ENCODE results near the gene TMEM72. TPM values are rescaled to one million over a fixed set of nuclear protein-coding genes. Genes with fewer than 3 reads are reported as not detected.

Gene TMEM72
- total RNA-seq, 1 donor from 2014 or later = not detected

DNA sequence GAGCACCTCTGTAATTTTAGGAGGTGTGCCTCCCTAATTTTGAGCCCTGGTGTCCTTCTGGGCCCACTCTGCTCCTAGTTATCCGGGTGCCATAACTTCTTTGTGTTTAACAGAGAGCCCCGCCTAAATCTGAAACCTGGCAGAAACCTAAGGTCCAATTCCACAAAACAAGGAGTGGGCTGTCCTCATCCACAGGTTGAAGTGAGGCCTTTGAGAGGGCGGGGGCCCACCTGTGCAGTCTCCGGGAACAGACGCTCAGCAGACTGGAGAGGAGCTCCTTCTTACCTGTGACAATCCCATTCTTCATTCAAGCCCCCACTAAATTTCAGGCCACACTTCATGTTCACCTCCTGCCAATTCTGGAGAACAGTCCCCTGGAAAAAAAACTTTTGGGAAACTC lies 10.9 kb downstream of the TMEM72 start:
- no peak for DNase-seq (ENCODE audit: low read depth)
- H3K4me2 ChIP-seq (ENCODE audit: low read length) = no peak overlapping the region
- H3K4me1 Mint-ChIP-seq (ENCODE audit: low read depth, unreplicated experiment) = no peaks in the 10 kb centered on the region

DNA sequence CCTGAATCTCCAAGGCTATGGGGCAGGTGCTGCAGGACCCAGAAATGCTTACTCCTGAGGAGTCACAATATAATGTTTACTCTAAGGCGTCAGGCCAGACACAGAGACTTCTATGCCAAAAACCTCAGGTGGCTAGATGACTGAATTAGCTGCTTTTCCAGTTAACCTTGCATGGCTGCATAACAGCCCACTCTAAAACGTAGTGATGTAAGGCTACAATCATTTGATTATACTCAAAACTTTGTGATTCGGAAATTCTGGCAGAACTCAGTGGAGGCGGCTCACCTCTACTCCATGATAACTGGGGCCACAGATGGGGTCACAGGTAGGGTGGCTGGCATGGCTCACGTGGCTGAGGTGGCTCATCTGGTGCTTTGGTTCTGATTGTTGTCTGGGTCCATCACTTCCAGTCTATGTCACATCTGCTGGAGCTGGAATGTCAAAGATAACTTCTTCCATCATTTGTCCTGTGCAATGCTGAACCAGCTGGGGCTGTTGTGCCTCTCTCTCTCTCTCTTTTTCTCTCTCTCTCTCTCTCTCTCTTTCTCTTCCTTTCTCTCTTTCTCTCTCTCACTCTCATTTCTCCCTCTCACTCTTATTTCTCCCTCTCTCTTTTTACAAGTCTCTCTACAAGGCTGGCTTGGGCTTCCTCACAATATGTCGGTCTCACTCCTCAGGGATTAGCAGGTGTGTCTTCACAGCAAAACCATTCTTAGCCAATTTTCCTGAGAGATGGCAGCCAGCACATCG lies 11.8 kb downstream of the TMEM72 start:
- H3K9me3 Mint-ChIP-seq (ENCODE audit: unreplicated experiment) = peaks cover 10% of the 10 kb centered on the region
- Histone ChIP-seq H3K4me3 (ENCODE audit: insufficient read depth, low read depth, low read length) (no peak overlapping the region), H3K9me3 (ENCODE audit: insufficient read depth, low read depth, low read length) (no peaks in the 10 kb centered on the region), H3K9ac (ENCODE audit: low read length) (no peak overlapping the region), H3K36me3 (ENCODE audit: insufficient read depth, low read length) (no peaks in the 10 kb centered on the region), H2AFZ (ENCODE audit: low read depth, low read length) (no peak overlapping the region), H3K4me1 (ENCODE audit: insufficient read depth, low read length) (no peaks in the 10 kb centered on the region), H3K27ac (ENCODE audit: low read depth, low read length) (no peak overlapping the region), H3K27me3 (ENCODE audit: insufficient read depth, low read length) (peaks cover 5% of the 10 kb centered on the region), H4K20me1 (ENCODE audit: insufficient read depth, low read length) (no peaks in the 10 kb centered on the region), H3K4me2 (ENCODE audit: low read length) (no peak overlapping the region), H3K79me2 (ENCODE audit: insufficient read depth, low read length) (no peaks in the 10 kb centered on the region)
- no peak for FAIRE-seq
- DNase-seq (ENCODE audit: low read depth) = no peak
- H3K27me3 Mint-ChIP-seq (ENCODE audit: low read depth, unreplicated experiment) = peaks cover 19% of the 10 kb centered on the region
- H3K27ac Mint-ChIP-seq (ENCODE audit: unreplicated experiment) = no peak overlapping the region
- TF ChIP-seq, protein P1, sequence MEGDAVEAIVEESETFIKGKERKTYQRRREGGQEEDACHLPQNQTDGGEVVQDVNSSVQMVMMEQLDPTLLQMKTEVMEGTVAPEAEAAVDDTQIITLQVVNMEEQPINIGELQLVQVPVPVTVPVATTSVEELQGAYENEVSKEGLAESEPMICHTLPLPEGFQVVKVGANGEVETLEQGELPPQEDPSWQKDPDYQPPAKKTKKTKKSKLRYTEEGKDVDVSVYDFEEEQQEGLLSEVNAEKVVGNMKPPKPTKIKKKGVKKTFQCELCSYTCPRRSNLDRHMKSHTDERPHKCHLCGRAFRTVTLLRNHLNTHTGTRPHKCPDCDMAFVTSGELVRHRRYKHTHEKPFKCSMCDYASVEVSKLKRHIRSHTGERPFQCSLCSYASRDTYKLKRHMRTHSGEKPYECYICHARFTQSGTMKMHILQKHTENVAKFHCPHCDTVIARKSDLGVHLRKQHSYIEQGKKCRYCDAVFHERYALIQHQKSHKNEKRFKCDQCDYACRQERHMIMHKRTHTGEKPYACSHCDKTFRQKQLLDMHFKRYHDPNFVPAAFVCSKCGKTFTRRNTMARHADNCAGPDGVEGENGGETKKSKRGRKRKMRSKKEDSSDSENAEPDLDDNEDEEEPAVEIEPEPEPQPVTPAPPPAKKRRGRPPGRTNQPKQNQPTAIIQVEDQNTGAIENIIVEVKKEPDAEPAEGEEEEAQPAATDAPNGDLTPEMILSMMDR (IDR thresholded peaks at IDR 0.05; ENCODE audit: insufficient read depth, low read depth, low read length) = no peak
- TF ChIP-seq EZH2 (IDR thresholded peaks at IDR 0.05; ENCODE audit: insufficient read depth, low read length) = no peak
- no peaks in the 10 kb centered on the region for H3K4me1 Mint-ChIP-seq (ENCODE audit: low read depth, unreplicated experiment)
- H3K36me3 Mint-ChIP-seq (ENCODE audit: low read depth, unreplicated experiment) = no peaks in the 10 kb centered on the region
- no peak overlapping the region for H3K4me3 Mint-ChIP-seq (ENCODE audit: unreplicated experiment)

More for the DNA sequence above, 10.9 kb downstream of the TMEM72 start:
- Histone ChIP-seq H3K27ac (ENCODE audit: low read depth, low read length) (no peak overlapping the region), H3K27me3 (ENCODE audit: insufficient read depth, low read length) (peaks cover 5% of the 10 kb centered on the region), H3K9me3 (ENCODE audit: insufficient read depth, low read depth, low read length) (no peaks in the 10 kb centered on the region), H3K36me3 (ENCODE audit: insufficient read depth, low read length) (no peaks in the 10 kb centered on the region), H3K4me1 (ENCODE audit: insufficient read depth, low read length) (no peaks in the 10 kb centered on the region), H3K79me2 (ENCODE audit: insufficient read depth, low read length) (no peaks in the 10 kb centered on the region), H4K20me1 (ENCODE audit: insufficient read depth, low read length) (no peaks in the 10 kb centered on the region), H3K4me3 (ENCODE audit: insufficient read depth, low read depth, low read length) (no peak overlapping the region), H2AFZ (ENCODE audit: low read depth, low read length) (no peak overlapping the region), H3K9ac (ENCODE audit: low read length) (no peak overlapping the region)
- Mint-ChIP-seq H3K9me3 (ENCODE audit: unreplicated experiment) (peaks cover 17% of the 10 kb centered on the region), H3K4me3 (ENCODE audit: unreplicated experiment) (no peak overlapping the region), H3K27me3 (ENCODE audit: low read depth, unreplicated experiment) (peaks cover 21% of the 10 kb centered on the region), H3K27ac (ENCODE audit: unreplicated experiment) (no peak overlapping the region), H3K36me3 (ENCODE audit: low read depth, unreplicated experiment) (no peaks in the 10 kb centered on the region)
- TF ChIP-seq EZH2 (IDR thresholded peaks at IDR 0.05; ENCODE audit: insufficient read depth, low read length) = no peak
- TF ChIP-seq, protein P1 (IDR thresholded peaks at IDR 0.05; ENCODE audit: insufficient read depth, low read depth, low read length) = no peak
- no peak for FAIRE-seq

DNA sequence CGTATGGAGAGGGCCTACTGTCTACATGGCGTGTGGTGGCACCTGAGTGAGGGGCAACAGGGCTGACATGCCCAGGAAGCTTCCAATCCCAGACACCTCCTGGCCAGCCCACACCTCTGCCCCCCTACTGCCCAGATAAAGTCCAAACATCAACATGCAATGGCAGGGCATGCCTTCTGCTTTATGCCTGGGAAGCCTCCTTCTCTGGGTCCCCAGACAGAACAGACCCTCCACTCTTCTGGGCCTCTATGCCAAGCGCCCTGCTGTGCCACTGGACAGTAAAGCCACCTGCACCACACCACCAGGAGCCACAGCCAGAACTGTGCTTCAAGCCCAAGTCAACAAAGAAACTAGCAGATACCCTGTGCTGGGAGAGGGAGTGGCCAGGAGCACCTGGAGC lies 12.5 kb downstream of the TMEM72 start:
- DNase-seq (ENCODE audit: low read depth) (no peak), FAIRE-seq (no peak)
- H3K27ac ChIP-seq (ENCODE audit: low read depth, low read length) = no peak overlapping the region
- H2AFZ ChIP-seq (ENCODE audit: low read depth, low read length) = no peak overlapping the region
- H3K27ac Mint-ChIP-seq (ENCODE audit: unreplicated experiment) = no peak overlapping the region
- no peaks in the 10 kb centered on the region for H3K79me2 ChIP-seq (ENCODE audit: insufficient read depth, low read length)
- H4K20me1 ChIP-seq (ENCODE audit: insufficient read depth, low read length) = no peaks in the 10 kb centered on the region
- peaks cover 4% of the 10 kb centered on the region for H3K27me3 ChIP-seq (ENCODE audit: insufficient read depth, low read length)
- no peak for TF ChIP-seq EZH2 (IDR thresholded peaks at IDR 0.05; ENCODE audit: insufficient read depth, low read length)
- TF ChIP-seq, protein P1 (IDR thresholded peaks at IDR 0.05; ENCODE audit: insufficient read depth, low read depth, low read length) = no peak
- H3K4me1 ChIP-seq (ENCODE audit: insufficient read depth, low read length) = no peaks in the 10 kb centered on the region
- no peaks in the 10 kb centered on the region for H3K36me3 ChIP-seq (ENCODE audit: insufficient read depth, low read length)
- H3K4me2 ChIP-seq (ENCODE audit: low read length) = no peak overlapping the region
- H3K36me3 Mint-ChIP-seq (ENCODE audit: low read depth, unreplicated experiment) = no peaks in the 10 kb centered on the region
- H3K4me3 Mint-ChIP-seq (ENCODE audit: unreplicated experiment) = no peak overlapping the region
- H3K9ac ChIP-seq (ENCODE audit: low read length) = no peak overlapping the region
- H3K4me3 ChIP-seq (ENCODE audit: insufficient read depth, low read depth, low read length) = no peak overlapping the region
- peaks cover 22% of the 10 kb centered on the region for H3K27me3 Mint-ChIP-seq (ENCODE audit: low read depth, unreplicated experiment)
- H3K4me1 Mint-ChIP-seq (ENCODE audit: low read depth, unreplicated experiment) = no peaks in the 10 kb centered on the region
- no peaks in the 10 kb centered on the region for H3K9me3 ChIP-seq (ENCODE audit: insufficient read depth, low read depth, low read length)
- H3K9me3 Mint-ChIP-seq (ENCODE audit: unreplicated experiment) = peaks cover 10% of the 10 kb centered on the region
